Loucy (cell line): ENCODE measurements around the gene NAALADL2.

Experiments
- H2AFZ ChIP-seq: fragments of 200-600 bp; sonication (generic); 2 replicates; pipeline ENCODE4 v1.6.0; 2016; ENCODE audit warnings: antibody characterized with exemption, mild to moderate bottlenecking, low read length, moderate library complexity
- H3F3A ChIP-seq: fragments of 200-600 bp; 2 replicates; pipeline ENCODE4 v1.6.0; 2016; ENCODE audit warnings: antibody characterized with exemption, low read depth, mild to moderate bottlenecking
- H3K27me3 ChIP-seq: fragments of 200-600 bp; sonication (generic); 2 replicates; pipeline ENCODE4 v1.6.1; 2014; ENCODE audit warnings: low read length, mild to moderate bottlenecking; ENCODE audit not compliant: insufficient read depth, poor library complexity, severe bottlenecking
- H3K36me3 ChIP-seq: fragments of 200-600 bp; sonication (generic); 2 replicates; pipeline ENCODE4 v1.6.1; 2016; ENCODE audit warnings: low read length; ENCODE audit not compliant: insufficient read depth
- H3K4me1 ChIP-seq: fragments of 200-600 bp; sonication (generic); 2 replicates; pipeline ENCODE4 v1.5.1; 2014; ENCODE audit warnings: low read length, mild to moderate bottlenecking; ENCODE audit not compliant: insufficient read depth, poor library complexity, severe bottlenecking
- H3K4me2 ChIP-seq: fragments of 200-600 bp; sonication (generic); 2 replicates; pipeline ENCODE4 v1.6.0; 2014; ENCODE audit warnings: antibody characterized with exemption, low read length, low read depth, mild to moderate bottlenecking; ENCODE audit not compliant: poor library complexity, severe bottlenecking
- H3K4me3 ChIP-seq: fragments of 200-600 bp; sonication (generic); 2 replicates; pipeline ENCODE4 v1.5.1; 2014; ENCODE audit warnings: low read length, mild to moderate bottlenecking, mixed read lengths; ENCODE audit not compliant: poor library complexity, severe bottlenecking
- H3K79me2 ChIP-seq: fragments of 200-600 bp; sonication (generic); 2 replicates; pipeline ENCODE4 v1.6.1; 2014; ENCODE audit warnings: low read length; ENCODE audit not compliant: insufficient read depth
- H3K9ac ChIP-seq: fragments of 200-600 bp; sonication (generic); 2 replicates; pipeline ENCODE4 v1.6.0; 2014; ENCODE audit warnings: mild to moderate bottlenecking, low read depth, low read length, moderate library complexity; ENCODE audit not compliant: poor library complexity, severe bottlenecking
- H3K9me2 ChIP-seq: fragments of 200-600 bp; sonication (generic); replicated peaks from 2 replicates; pipeline ENCODE4 v1.6.1; 2016; ENCODE audit warnings: low read depth, low read length, mixed read lengths
- H3K9me3 ChIP-seq: fragments of 200-600 bp; sonication (generic); 2 replicates; pipeline ENCODE4 v1.6.1; 2014; ENCODE audit warnings: mild to moderate bottlenecking, antibody characterized with exemption, low read length, low read depth; ENCODE audit not compliant: insufficient read depth
- H4K20me1 ChIP-seq: fragments of 200-600 bp; sonication (generic); 2 replicates; pipeline ENCODE4 v1.6.0; 2014; ENCODE audit warnings: antibody characterized with exemption, low read length, mild to moderate bottlenecking; ENCODE audit not compliant: insufficient read depth, poor library complexity, severe bottlenecking
- EZH2phosphoT487 ChIP-seq: fragments of 200-600 bp; IDR thresholded peaks from 2 replicates; pipeline ENCODE4 v1.6.1; 2018; ENCODE audit warnings: antibody characterized with exemption, mild to moderate bottlenecking, moderate library complexity, borderline replicate concordance
- TF ChIP-seq, protein P1 (sequence below): fragments of 200-600 bp; sonication (generic); conservative IDR thresholded peaks from 2 replicates; pipeline ENCODE4 v1.5.1; 2014; ENCODE audit warnings: mild to moderate bottlenecking, antibody characterized with exemption, low read length

NAALADL2 gene

DNA sequence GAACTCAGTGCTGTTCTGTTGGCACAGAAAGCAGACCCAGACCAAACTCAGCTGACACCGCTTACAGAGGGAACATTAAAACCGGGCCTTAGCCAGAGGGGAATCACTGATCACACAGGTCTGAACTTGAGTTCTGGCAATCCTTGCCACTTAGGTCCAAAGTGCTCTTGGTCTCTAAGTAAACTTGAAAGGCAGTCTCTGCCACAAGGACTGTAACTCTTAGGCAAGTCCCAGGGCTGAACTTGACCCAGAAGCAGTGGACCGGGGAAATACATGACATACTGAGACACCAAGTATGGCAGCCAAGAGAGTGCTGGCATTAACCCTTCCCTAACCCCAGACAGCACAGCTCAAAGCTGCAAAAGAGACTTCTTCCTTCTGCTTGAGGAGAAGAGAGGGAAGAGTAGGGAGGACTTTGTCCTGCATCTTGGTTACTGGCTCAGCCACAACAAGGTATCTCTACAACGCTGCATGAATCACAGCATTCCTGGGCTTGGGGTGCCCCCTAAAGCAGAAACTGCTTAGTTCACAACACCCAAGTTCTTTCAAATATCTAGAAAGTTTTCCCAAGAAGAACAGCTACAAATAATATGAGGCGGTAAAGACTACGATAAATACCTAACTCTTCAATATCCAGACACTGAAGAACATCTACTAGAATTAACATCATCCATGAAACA is 32.5 kb downstream of the NAALADL2 start:
- Histone ChIP-seq H3K9me3 (no peaks in the 10 kb centered on the region), H3F3A (no peaks in the 10 kb centered on the region), H3K9ac (no peak overlapping the region), H3K4me3 (no peak overlapping the region), H4K20me1 (no peaks in the 10 kb centered on the region), H3K79me2 (no peaks in the 10 kb centered on the region), H2AFZ (no peak overlapping the region), H3K9me2 (no peaks in the 10 kb centered on the region), H3K36me3 (no peaks in the 10 kb centered on the region), H3K27me3 (no peaks in the 10 kb centered on the region), H3K4me1 (no peaks in the 10 kb centered on the region), H3K4me2 (no peak overlapping the region)
- no peak for TF ChIP-seq EZH2phosphoT487
- TF ChIP-seq, protein P1, sequence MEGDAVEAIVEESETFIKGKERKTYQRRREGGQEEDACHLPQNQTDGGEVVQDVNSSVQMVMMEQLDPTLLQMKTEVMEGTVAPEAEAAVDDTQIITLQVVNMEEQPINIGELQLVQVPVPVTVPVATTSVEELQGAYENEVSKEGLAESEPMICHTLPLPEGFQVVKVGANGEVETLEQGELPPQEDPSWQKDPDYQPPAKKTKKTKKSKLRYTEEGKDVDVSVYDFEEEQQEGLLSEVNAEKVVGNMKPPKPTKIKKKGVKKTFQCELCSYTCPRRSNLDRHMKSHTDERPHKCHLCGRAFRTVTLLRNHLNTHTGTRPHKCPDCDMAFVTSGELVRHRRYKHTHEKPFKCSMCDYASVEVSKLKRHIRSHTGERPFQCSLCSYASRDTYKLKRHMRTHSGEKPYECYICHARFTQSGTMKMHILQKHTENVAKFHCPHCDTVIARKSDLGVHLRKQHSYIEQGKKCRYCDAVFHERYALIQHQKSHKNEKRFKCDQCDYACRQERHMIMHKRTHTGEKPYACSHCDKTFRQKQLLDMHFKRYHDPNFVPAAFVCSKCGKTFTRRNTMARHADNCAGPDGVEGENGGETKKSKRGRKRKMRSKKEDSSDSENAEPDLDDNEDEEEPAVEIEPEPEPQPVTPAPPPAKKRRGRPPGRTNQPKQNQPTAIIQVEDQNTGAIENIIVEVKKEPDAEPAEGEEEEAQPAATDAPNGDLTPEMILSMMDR, result no peak

DNA sequence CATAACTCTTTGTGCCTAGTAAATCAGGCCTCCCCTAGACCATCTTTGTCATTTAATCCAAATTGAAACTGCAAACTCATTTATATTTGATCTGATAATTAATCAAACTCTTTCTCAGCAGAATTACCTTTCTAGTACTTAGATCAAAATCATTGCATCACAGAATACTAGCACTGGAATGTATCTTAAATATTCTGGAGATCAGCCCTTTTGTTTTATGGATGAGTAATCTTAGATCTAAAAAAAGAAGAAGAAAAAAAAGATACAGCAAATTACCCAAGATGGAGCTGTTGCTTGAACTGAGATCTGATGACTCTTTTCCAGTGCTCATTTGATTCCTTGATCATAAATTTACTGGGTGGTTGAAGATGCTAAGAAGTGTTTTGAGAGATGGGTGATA is 47.9 kb downstream of the NAALADL2 start:
- TF ChIP-seq, protein P1, result no peak
- TF ChIP-seq EZH2phosphoT487, result no peak
- no peak overlapping the region for H2AFZ ChIP-seq
- no peak overlapping the region for H3K4me2 ChIP-seq
- no peak overlapping the region for H3K9ac ChIP-seq
- H4K20me1 ChIP-seq, result no peaks in the 10 kb centered on the region
- H3K4me3 ChIP-seq, result no peak overlapping the region
- no peaks in the 10 kb centered on the region for H3K9me2 ChIP-seq
- H3K36me3 ChIP-seq, result no peaks in the 10 kb centered on the region
- no peaks in the 10 kb centered on the region for H3K79me2 ChIP-seq
- H3K9me3 ChIP-seq, result no peaks in the 10 kb centered on the region
- H3F3A ChIP-seq, result no peaks in the 10 kb centered on the region
- no peaks in the 10 kb centered on the region for H3K27me3 ChIP-seq
- H3K4me1 ChIP-seq, result no peaks in the 10 kb centered on the region

DNA sequence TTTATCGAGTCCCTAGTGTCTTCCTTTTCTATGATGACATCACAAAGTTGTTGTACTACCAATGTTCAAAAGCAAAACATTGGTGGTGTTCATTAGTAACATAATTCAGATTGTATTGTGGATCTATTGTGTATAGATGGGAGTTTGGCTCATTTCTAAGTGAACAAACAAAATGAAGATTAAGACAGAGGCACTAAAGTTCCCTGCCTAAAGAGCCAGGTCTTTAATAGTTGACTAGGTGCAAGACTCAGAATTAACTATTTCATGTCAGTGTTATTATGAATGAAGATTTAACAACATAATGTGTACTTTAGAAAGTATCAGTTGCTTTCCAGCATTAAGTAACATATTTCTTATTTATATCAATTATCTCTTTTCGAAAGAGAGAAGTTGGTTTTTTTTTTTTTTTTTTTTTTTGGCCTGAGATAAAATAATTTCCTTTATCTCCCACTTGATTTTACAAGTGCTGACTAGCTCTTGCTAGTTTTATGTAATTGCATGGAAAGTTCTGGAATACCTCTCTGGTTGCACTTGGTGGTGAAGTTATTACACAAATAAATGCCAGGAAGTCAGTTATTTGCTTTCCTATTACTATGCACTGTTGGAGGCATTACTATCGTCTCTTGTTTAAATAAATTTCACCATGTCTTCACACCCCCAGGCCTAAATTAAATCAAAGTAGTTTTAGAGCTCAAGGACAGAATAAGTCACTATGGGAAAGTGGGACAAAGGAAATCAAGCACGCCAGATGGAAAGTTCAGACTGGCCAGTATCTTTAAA is 48.7 kb downstream of the NAALADL2 start:
- H3F3A ChIP-seq, result no peaks in the 10 kb centered on the region
- H2AFZ ChIP-seq, result no peak overlapping the region
- H3K9me2 ChIP-seq, result no peaks in the 10 kb centered on the region

More for the DNA sequence above, 48.7 kb downstream of the NAALADL2 start:
- H4K20me1 ChIP-seq, result no peaks in the 10 kb centered on the region
- no peaks in the 10 kb centered on the region for H3K9me3 ChIP-seq
- H3K9ac ChIP-seq, result no peak overlapping the region
- no peak for TF ChIP-seq EZH2phosphoT487
- TF ChIP-seq, protein P1, result no peak
- no peaks in the 10 kb centered on the region for H3K27me3 ChIP-seq
- H3K4me1 ChIP-seq, result no peaks in the 10 kb centered on the region
- H3K79me2 ChIP-seq, result no peaks in the 10 kb centered on the region
- no peak overlapping the region for H3K4me2 ChIP-seq
- H3K36me3 ChIP-seq, result no peaks in the 10 kb centered on the region
- no peak overlapping the region for H3K4me3 ChIP-seq
